ENCODE measurements around the gene SS18.

SS18 gene

GRCh38 chr18:26003817-26004216, 86.6 kb downstream of the SS18 start:
- Histone ChIP-seq H3K4me1 (ENCODE audit: low read length) (no peaks in the 10 kb centered on the region), H3K9me3 (ENCODE audit: insufficient read depth, low read length) (no peaks in the 10 kb centered on the region), H3K27ac (ENCODE audit: low read length) (no peak overlapping the region), H3K36me3 (replicated peaks; ENCODE audit: low read depth, low read length) (no peaks in the 10 kb centered on the region), H4K20me1 (ENCODE audit: insufficient read depth, low read length) (no peaks in the 10 kb centered on the region), H3K79me2 (ENCODE audit: low read length) (no peaks in the 10 kb centered on the region), H3K27me3 (ENCODE audit: low read depth, low read length) (no peaks in the 10 kb centered on the region), H3K4me3 (ENCODE audit: low read length) (no peak overlapping the region), H2AFZ (ENCODE audit: low read depth, low read length) (no peak overlapping the region), H3K4me2 (ENCODE audit: low read length) (no peak overlapping the region), H3K9ac (ENCODE audit: low read length) (no peak overlapping the region)
- TF ChIP-seq EZH2phosphoT487 (IDR thresholded peaks at IDR 0.05; ENCODE audit: low read depth): no peak
- no peak for TF ChIP-seq CTCF (IDR thresholded peaks at IDR 0.05; ENCODE audit: low read depth, low read length)

- Histone ChIP-seq H3K4me2 (ENCODE audit: low read length) (no peak overlapping the region), H3K9me3 (ENCODE audit: insufficient read depth, low read length) (no peaks in the 10 kb centered on the region), H3K27me3 (ENCODE audit: low read depth, low read length) (no peaks in the 10 kb centered on the region), H3K4me1 (ENCODE audit: low read length) (no peaks in the 10 kb centered on the region), H3K9ac (ENCODE audit: low read length) (no peak overlapping the region), H3K36me3 (replicated peaks; ENCODE audit: low read depth, low read length) (no peaks in the 10 kb centered on the region), H3K4me3 (ENCODE audit: low read length) (no peak overlapping the region), H2AFZ (ENCODE audit: low read depth, low read length) (no peak overlapping the region), H3K79me2 (ENCODE audit: low read length) (no peaks in the 10 kb centered on the region), H4K20me1 (ENCODE audit: insufficient read depth, low read length) (no peaks in the 10 kb centered on the region), H3K27ac (ENCODE audit: low read length) (no peak overlapping the region)
- TF ChIP-seq EZH2phosphoT487 (IDR thresholded peaks at IDR 0.05; ENCODE audit: low read depth) (no peak), CTCF (IDR thresholded peaks at IDR 0.05; ENCODE audit: low read depth, low read length) (no peak)
Measured at GRCh38 chr18:26003356-26003755, 87.1 kb downstream of the SS18 start.

- H3K4me2 ChIP-seq (ENCODE audit: low read length): no peak overlapping the region
- H3K9ac ChIP-seq (ENCODE audit: low read length): no peak overlapping the region
- H3K4me1 ChIP-seq (ENCODE audit: low read length): no peaks in the 10 kb centered on the region
- no peak overlapping the region for H3K27ac ChIP-seq (ENCODE audit: low read length)
- TF ChIP-seq EZH2phosphoT487 (IDR thresholded peaks at IDR 0.05; ENCODE audit: low read depth) (no peak), CTCF (IDR thresholded peaks at IDR 0.05; ENCODE audit: low read depth, low read length) (no peak)
- H3K27me3 ChIP-seq (ENCODE audit: low read depth, low read length): no peaks in the 10 kb centered on the region
- no peak overlapping the region for H3K4me3 ChIP-seq (ENCODE audit: low read length)
- no peaks in the 10 kb centered on the region for H4K20me1 ChIP-seq (ENCODE audit: insufficient read depth, low read length)
- H3K36me3 ChIP-seq (replicated peaks; ENCODE audit: low read depth, low read length): no peaks in the 10 kb centered on the region
- H3K9me3 ChIP-seq (ENCODE audit: insufficient read depth, low read length): no peaks in the 10 kb centered on the region
- no peaks in the 10 kb centered on the region for H3K79me2 ChIP-seq (ENCODE audit: low read length)
- no peak overlapping the region for H2AFZ ChIP-seq (ENCODE audit: low read depth, low read length)
Measured at GRCh38 chr18:26002375-26002910, 88.0 kb downstream of the SS18 start.

DNA sequence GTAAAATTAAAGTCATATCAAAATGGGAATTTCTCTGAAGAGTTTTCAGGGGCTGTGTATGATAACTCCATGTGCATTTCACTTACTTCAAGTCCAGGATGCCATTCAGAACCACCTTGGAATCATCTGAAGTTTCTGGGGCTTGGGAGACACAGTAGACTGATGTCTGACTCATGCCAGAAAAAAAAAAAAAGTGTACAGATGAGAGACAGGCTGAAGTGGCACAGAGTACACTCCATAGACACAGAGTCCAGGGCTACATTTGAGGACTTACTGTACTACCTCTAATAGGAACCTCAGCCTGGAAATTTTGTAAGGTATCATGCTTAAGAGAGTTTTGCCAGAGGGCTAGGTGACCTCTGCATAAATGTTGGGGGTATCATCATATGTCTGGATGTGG, 92.0 kb downstream of the SS18 start:
- H3K27me3 ChIP-seq (ENCODE audit: low read depth, low read length): no peaks in the 10 kb centered on the region
- no peak overlapping the region for H3K9ac ChIP-seq (ENCODE audit: low read length)
- no peak overlapping the region for H3K4me3 ChIP-seq (ENCODE audit: low read length)
- H3K4me2 ChIP-seq (ENCODE audit: low read length): no peak overlapping the region
- H3K9me3 ChIP-seq (ENCODE audit: insufficient read depth, low read length): no peaks in the 10 kb centered on the region
- H3K4me1 ChIP-seq (ENCODE audit: low read length): no peaks in the 10 kb centered on the region
- no peaks in the 10 kb centered on the region for H3K36me3 ChIP-seq (replicated peaks; ENCODE audit: low read depth, low read length)
- no peaks in the 10 kb centered on the region for H3K79me2 ChIP-seq (ENCODE audit: low read length)
- no peaks in the 10 kb centered on the region for H4K20me1 ChIP-seq (ENCODE audit: insufficient read depth, low read length)
- no peak for TF ChIP-seq EZH2phosphoT487 (IDR thresholded peaks at IDR 0.05; ENCODE audit: low read depth)
- no peak for TF ChIP-seq CTCF (IDR thresholded peaks at IDR 0.05; ENCODE audit: low read depth, low read length)
- no peak overlapping the region for H3K27ac ChIP-seq (ENCODE audit: low read length)
- H2AFZ ChIP-seq (ENCODE audit: low read depth, low read length): no peak overlapping the region

All from OCI-LY3 (cell line).